Peyer's patch (tissue), 4 donors: ENCODE measurements around the gene ZNRF3. TPM values are rescaled to one million over a fixed set of nuclear protein-coding genes. Genes with fewer than 3 reads are reported as not detected.
"Not testable (repeated sequence)": the region's sequence is repeated elsewhere in the genome, so short reads cannot be mapped to it uniquely, and the experiment has no call there.

ENCODE experiments used
- DNase-seq, 3 donors: peaks; one replicate each; pipeline ENCODE4 v3.0.0-alpha.2; 2017 to 2019
- H3K27ac ChIP-seq, 4 donors: fragments of 200-600 bp; sonication (generic); one replicate each; pipeline ENCODE4 v1.5.1; 2016 to 2019
- H3K27me3 ChIP-seq, 2 donors: fragments of 200-600 bp; sonication (generic); one replicate each; pipeline ENCODE4 v1.5.1; 2019
- H3K36me3 ChIP-seq, 3 donors: fragments of 200-600 bp; sonication (generic); one replicate each; pipeline ENCODE4 v1.5.1; 2016 to 2019
- H3K4me1 ChIP-seq, 4 donors: fragments of 200-600 bp; sonication (generic); one replicate each; pipeline ENCODE4 v1.5.1; 2016 to 2019
- H3K4me3 ChIP-seq, 4 donors: fragments of 200-600 bp; sonication (generic); 1 replicate in 3 of 4; 2 replicates in 1 of 4; pipeline ENCODE4 v1.5.1; 2016 to 2019; ENCODE audit warnings: mild to moderate bottlenecking in 1 of 4
- H3K9me3 ChIP-seq, 4 donors: fragments of 200-600 bp; sonication (generic); one replicate each; pipeline ENCODE4 v1.5.1; 2016 to 2019; ENCODE audit warnings: mild to moderate bottlenecking in 1 of 4
- POLR2A ChIP-seq, 2 donors: fragments of 450-650 bp; IDR thresholded peaks; one replicate each; pipeline ENCODE4 v1.5.1; 2017; ENCODE audit warnings: antibody characterized with exemption in 2 of 2, mild to moderate bottlenecking in 2 of 2, moderate library complexity in 2 of 2
- total RNA-seq, 4 donors: library from RNA; depleted of rRNA; stranded (reverse); fragments of >200 nt; gene quantifications; one replicate each; pipeline ENCODE4 v1.1.0, GENCODE V29; 2016
- TF ChIP-seq, protein P1 (sequence below), 6 experiments: fragments of 450-650 bp in 4 of 6; fragments of 200-600 bp in 2 of 6; sonication (generic) in 1 of 6; IDR thresholded peaks; one replicate each; pipeline ENCODE4 v1.5.1; 2017 to 2019; ENCODE audit warnings: antibody characterized with exemption in 6 of 6, mild to moderate bottlenecking in 3 of 6, moderate library complexity in 1 of 6

Gene ZNRF3
- 10 to 100 TPM in 1 of 4 donors, 1 to 10 TPM in 3; 5.8 to 17.6 (median 8.0) TPM for total RNA-seq

DNA sequence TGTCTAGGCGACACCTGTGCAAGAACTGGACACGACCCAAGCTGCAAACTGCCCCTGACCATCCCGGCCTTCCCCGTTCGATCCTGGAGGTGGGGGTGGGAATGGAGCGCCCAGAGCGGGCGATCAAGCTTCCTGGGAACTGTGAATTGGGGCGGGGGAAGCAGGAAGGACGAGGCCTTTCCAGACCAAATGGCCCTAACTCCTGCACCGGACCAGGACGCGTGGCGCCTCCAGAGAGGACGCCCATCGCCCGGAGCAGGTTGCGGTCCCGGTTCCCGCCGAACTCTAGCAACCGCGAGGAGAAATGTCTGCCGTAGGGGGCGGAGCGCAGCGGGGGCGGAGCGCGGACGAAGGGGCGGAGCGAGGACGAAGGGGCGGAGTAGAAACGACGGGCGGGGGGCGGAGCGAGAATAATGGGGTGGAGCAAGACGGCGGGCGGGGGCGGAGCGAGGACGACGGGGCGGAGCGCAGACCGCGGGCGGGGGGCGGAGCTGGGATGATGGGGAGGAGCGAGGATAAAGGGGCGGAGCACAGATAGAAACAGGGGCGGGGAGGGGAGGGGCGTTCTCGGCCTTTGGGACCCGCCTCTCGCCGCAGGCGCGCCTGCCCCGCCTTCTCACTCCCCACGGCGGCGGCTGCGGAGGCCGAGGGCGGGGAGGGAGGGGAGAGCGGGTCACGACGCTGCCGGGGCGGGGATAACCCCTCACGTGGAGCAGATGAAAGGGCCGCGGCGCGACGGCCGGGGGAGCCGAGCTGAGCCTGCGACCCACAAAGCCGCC is at the start of gene ZNRF3:
Gene ZNRF3 (plus strand): TSS at position 695 of the 779 bp plus-strand sequence. CDS start 195 bp downstream, outside the sequence.
- TF ChIP-seq POLR2A (IDR thresholded peaks at IDR 0.05), result peak in 1 of 2 donors; percentile 21
- TF ChIP-seq, protein P1, sequence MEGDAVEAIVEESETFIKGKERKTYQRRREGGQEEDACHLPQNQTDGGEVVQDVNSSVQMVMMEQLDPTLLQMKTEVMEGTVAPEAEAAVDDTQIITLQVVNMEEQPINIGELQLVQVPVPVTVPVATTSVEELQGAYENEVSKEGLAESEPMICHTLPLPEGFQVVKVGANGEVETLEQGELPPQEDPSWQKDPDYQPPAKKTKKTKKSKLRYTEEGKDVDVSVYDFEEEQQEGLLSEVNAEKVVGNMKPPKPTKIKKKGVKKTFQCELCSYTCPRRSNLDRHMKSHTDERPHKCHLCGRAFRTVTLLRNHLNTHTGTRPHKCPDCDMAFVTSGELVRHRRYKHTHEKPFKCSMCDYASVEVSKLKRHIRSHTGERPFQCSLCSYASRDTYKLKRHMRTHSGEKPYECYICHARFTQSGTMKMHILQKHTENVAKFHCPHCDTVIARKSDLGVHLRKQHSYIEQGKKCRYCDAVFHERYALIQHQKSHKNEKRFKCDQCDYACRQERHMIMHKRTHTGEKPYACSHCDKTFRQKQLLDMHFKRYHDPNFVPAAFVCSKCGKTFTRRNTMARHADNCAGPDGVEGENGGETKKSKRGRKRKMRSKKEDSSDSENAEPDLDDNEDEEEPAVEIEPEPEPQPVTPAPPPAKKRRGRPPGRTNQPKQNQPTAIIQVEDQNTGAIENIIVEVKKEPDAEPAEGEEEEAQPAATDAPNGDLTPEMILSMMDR (IDR thresholded peaks at IDR 0.05), result peak in 1 of 6 experiments; percentile 5
- Histone ChIP-seq H3K27me3 (no peaks in the 10 kb centered on the region), H3K9me3 (no peaks in the 10 kb centered on the region), H3K36me3 (no peaks in the 10 kb centered on the region), H3K4me1 (peaks cover 0 to 23% (median 6%) of the 10 kb centered on the region in 4 donors), H3K27ac (peak within 1 kb of the TSS; percentile 25 to 82 (median 58)), H3K4me3 (peak within 1 kb of the TSS; percentile 45 to 72 (median 65))
- peak; percentile 88 to 96 (median 95) for DNase-seq

DNA sequence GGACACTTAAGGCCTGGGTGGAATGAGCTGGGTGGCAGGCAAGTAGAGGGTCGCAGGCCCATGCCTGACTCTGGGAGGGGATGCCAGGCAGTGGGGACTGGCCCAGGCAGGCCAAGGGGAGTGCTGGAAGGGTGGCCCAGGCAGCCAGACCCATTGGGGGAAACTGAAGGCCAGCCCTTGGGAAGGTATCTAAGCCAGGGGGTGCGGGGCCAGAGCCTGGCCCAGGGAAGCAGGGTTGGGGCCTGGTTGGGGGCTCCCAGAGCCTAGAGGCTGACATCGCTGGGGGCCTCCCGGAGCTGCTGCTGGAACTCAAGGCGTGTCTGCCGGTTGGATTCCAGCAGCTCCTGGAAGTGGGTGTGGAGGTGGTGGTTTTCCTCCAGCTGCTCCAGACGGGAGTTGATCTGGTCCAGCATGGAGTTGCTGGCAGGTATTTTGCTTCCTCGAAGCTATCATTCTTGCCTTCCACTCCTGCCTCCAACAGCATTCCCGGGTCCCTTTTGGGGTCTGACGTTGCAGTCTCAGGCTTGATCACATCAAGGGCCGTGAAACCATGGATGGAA is 47.7 kb upstream of the ZNRF3 start:
- Histone ChIP-seq H3K9me3 (no peaks in the 10 kb centered on the region), H3K4me3 (no peak overlapping the region), H3K27me3 (no peaks in the 10 kb centered on the region), H3K27ac (no peak overlapping the region), H3K4me1 (no peaks in the 10 kb centered on the region), H3K36me3 (no peaks in the 10 kb centered on the region)
- TF ChIP-seq POLR2A (IDR thresholded peaks at IDR 0.05), result no peak
- DNase-seq, result no peak

DNA sequence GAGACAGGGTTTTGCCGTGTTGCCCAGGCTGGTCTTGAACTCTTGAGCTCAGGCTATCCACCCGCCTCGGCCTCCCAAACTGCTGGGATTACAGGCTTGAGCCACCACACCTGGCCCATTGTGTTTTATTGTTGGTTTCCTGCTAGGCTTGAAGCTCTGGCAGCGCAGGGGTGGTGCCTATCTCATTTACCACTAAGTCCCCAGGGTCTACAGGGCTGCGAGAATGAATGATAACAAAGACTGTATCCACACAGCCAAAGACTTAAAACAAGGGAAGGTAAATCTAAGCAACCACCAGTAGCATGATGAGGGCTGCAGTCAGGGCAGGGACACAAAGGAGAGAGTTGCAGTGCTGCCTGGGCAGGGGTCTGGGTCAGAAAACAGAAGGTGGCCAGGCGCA is 45.7 kb upstream of the ZNRF3 start:
- H3K27ac ChIP-seq, result no peak overlapping the region

DNA sequence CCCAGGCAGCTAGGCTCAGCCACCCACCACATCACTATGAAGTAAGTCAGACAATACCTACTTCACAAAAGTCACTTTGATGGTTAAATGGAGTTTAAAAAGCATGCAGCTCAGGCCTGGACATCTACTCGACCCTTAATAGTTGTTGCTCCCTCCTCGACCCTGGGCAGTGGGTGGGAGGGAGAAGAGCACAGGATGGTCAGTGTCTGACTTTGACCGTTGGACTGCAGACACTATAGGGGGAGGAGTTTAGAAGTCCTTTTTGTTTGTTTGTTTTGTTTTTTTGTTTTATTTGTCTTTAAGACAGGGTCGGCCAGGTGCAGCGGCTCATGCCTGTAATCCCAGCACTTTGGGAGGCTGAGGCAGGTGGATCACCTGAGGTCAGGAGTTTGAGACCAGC is 44.4 kb upstream of the ZNRF3 start:
- TF ChIP-seq, protein P1 (IDR thresholded peaks at IDR 0.05), result no peak
- TF ChIP-seq POLR2A (IDR thresholded peaks at IDR 0.05), result no peak
- Histone ChIP-seq H3K9me3 (no peaks in the 10 kb centered on the region), H3K27ac (no peak overlapping the region), H3K4me3 (no peak overlapping the region), H3K4me1 (no peaks in the 10 kb centered on the region), H3K27me3 (no peaks in the 10 kb centered on the region), H3K36me3 (no peaks in the 10 kb centered on the region)
- DNase-seq, result no peak

More for the DNA sequence above, 45.7 kb upstream of the ZNRF3 start:
- Histone ChIP-seq H3K36me3 (no peaks in the 10 kb centered on the region), H3K4me3 (no peak overlapping the region), H3K9me3 (no peaks in the 10 kb centered on the region), H3K4me1 (no peaks in the 10 kb centered on the region), H3K27me3 (no peaks in the 10 kb centered on the region)
- TF ChIP-seq, protein P1 (IDR thresholded peaks at IDR 0.05), result no peak
- no peak for TF ChIP-seq POLR2A (IDR thresholded peaks at IDR 0.05)
- DNase-seq, result no peak

DNA sequence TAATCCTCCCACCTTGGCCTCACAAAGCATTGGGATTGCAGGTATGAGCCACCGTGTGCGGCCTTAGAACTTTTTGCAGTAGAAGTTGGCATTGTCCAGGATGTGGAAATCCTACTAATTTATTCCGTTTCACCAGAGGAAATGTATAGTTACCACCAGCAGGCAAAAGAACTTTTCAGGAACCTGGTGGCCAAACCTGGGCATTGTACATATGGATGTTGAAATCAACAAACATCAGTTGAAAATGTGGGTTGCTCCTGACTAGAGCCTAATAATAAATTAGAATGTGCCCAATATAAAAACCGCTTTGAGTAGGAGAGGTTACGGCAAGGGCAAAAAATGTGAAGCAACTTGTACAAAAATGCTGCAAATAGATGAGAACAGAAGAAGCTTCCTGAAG is 42.3 kb upstream of the ZNRF3 start:
- H3K27ac ChIP-seq, result no peak overlapping the region
- H3K36me3 ChIP-seq, result no peaks in the 10 kb centered on the region
- H3K9me3 ChIP-seq, result no peaks in the 10 kb centered on the region
- H3K27me3 ChIP-seq, result no peaks in the 10 kb centered on the region
- H3K4me1 ChIP-seq, result no peaks in the 10 kb centered on the region
- TF ChIP-seq POLR2A (IDR thresholded peaks at IDR 0.05), result no peak
- TF ChIP-seq, protein P1 (IDR thresholded peaks at IDR 0.05), result no peak
- H3K4me3 ChIP-seq, result no peak overlapping the region
- no peak for DNase-seq

DNA sequence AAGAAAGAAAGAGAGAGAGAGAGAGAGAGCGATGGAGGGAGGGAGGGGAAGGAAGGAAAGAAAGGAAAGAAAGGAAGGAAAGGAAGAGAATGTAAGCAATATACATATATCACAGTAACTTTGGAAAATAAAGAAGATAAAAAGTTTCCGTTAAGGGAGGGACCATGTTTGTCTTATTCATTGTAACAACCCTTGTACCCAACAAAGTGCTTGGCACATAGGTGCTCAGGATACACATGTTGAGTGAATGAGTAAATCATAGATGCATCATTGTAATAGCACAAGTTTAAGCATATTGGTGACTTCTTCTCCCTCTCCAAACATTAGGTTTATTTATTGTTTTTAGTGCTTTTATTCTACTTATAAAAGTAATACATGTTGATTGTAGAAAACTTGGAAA is 39.7 kb upstream of the ZNRF3 start:
- peaks cover 0 to 12% (median 5%) of the 10 kb centered on the region in 4 donors for H3K9me3 ChIP-seq
- no peak for DNase-seq
- H3K27me3 ChIP-seq, result no peaks in the 10 kb centered on the region
- no peak overlapping the region for H3K4me3 ChIP-seq
- H3K4me1 ChIP-seq, result no peaks in the 10 kb centered on the region
- no peaks in the 10 kb centered on the region for H3K36me3 ChIP-seq
- TF ChIP-seq, protein P1 (IDR thresholded peaks at IDR 0.05), result no peak
- no peak for TF ChIP-seq POLR2A (IDR thresholded peaks at IDR 0.05)
- H3K27ac ChIP-seq, result no peak overlapping the region

DNA sequence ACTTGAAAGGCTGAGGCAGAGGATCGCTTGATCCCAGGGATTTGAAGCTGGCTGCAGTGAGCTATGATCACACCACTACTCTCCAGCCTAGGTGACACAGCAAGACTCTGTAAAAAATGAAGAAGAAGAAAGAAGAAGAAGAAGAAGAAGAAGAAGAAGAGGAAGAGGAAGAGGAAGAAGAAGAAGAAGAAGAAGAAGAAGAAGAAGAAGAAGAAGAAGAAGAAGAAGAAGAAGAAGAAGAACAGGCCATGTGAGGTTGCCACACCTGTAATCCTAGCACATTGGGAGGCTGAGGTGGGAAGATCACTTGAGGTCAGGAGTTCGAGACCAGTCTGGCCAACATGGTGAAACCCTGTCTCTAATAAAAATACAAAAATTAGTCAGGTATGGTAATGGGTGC is 39.1 kb upstream of the ZNRF3 start:
- not testable (repeated sequence) for H3K4me1 ChIP-seq, H3K4me3 ChIP-seq, H3K36me3 ChIP-seq, DNase-seq, H3K27ac ChIP-seq, H3K27me3 ChIP-seq
- H3K9me3 ChIP-seq, result peaks cover 0 to 12% (median 5%) of the 10 kb centered on the region in 4 donors
